Measurements from ENCODE around the gene STBD1.

DNA sequence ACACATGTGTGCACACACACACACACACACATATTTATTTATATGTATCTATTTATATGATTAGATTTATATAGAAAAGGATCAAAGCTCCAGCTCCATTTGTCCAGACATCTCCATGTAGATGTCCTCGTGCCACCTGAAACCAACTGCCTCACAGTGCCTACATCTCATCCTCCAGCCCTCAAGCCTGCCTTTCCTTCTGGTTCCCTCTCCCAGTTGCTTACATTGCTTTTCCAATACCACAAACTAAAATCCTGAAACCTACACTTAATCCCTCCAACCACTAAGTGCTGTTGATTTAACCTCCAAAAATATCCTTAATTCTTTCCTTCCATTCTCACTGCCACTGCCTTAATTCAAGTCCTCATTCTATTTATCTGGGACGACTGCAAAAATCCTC, 51.4 kb downstream of the STBD1 start:
- TF ChIP-seq EZH2 (IDR thresholded peaks at IDR 0.05; ENCODE audit: insufficient read depth, poor library complexity, severe bottlenecking), result no peak
- TF ChIP-seq EZH2phosphoT487 (IDR thresholded peaks at IDR 0.05; ENCODE audit: insufficient read depth, low read depth), result no peak
